Left lung (tissue), 10 donors: ENCODE data around the gene SLC39A1. TPM values are rescaled to one million over a fixed set of nuclear protein-coding genes. Genes with fewer than 3 reads are reported as not detected.

ENCODE experiments used
- ATAC-seq: fragments of 200-7000 bp; cut with Tn5 transposase; one replicate; pipeline ENCODE4 v1.9.1; 2020; ENCODE audit warnings: moderate library complexity
- DNase-seq, 4 donors: peaks; one replicate each; pipeline ENCODE4 v3.0.0-alpha.2; 2013 to 2020
- H3K27ac ChIP-seq, 2 donors: fragments of 200-600 bp; sonication (generic) in 1 of 2; one replicate each; pipeline versions ENCODE4 v1.5.0 to v1.8.0; 2020 to 2021
- H3K27me3 ChIP-seq, 2 donors: fragments of 200-600 bp; sonication (generic) in 1 of 2; one replicate each; pipeline versions ENCODE4 v1.5.0 to v1.8.0; 2020 to 2021
- H3K36me3 ChIP-seq, 2 donors: fragments of 200-600 bp; sonication (generic) in 1 of 2; one replicate each; pipeline versions ENCODE4 v1.5.0 to v1.8.0; 2020 to 2021
- H3K4me1 ChIP-seq, 2 donors: fragments of 200-600 bp; one replicate each; pipeline ENCODE4 v1.8.0; 2021
- H3K4me3 ChIP-seq, 2 donors: fragments of 200-600 bp; sonication (generic) in 1 of 2; one replicate each; pipeline versions ENCODE4 v1.5.0 to v1.8.0; 2020 to 2021; ENCODE audit warnings: mild to moderate bottlenecking in 1 of 2
- H3K9me3 ChIP-seq, 2 donors: fragments of 200-600 bp; sonication (generic) in 1 of 2; one replicate each; pipeline versions ENCODE4 v1.5.0 to v1.8.0; 2020 to 2021
- CTCF ChIP-seq, 2 donors: fragments of 200-600 bp; sonication (generic) in 1 of 2; IDR thresholded peaks; one replicate each; pipeline versions ENCODE4 v1.5.0 to v1.8.0; 2021; ENCODE audit warnings: antibody characterized with exemption in 2 of 2
- intact Hi-C, 2 donors: fragments of 100-400 bp; cut with DNase I; formaldehyde crosslinking; loops; one replicate each; pipeline versions ENCODE4 v1.11.2 to v1.14.2; 2022
- polyA plus RNA-seq, 6 donors: library from polyadenylated mRNA; unstranded; fragments of 120-200 nt; gene quantifications; one replicate each; pipeline ENCODE4 v1.2.1, GENCODE V29; 2013; ENCODE audit not compliant: insufficient read length in 6 of 6
- total RNA-seq, 2 donors: library from RNA; stranded (reverse); fragmentation: NEBNext Ultra II Directional; extraction: Animal tissue kit (Norgen Biotek cat#: 25700); gene quantifications; one replicate each; pipeline ENCODE4 v1.2.1, GENCODE V29; 2021
- donor health status: DM: no; HTN: yes; CAD: no.
- donor health status: DM: no; HTN: no; CAD: no.

The SLC39A1 gene
- total and polyA plus RNA-seq, 8 donors, result 59.1 to 185 (median 64.0) TPM

GRCh38 chr1:153945131-153945794, 18.1 kb downstream of the SLC39A1 start:
- no peak for TF ChIP-seq CTCF (IDR thresholded peaks at IDR 0.05)
- Histone ChIP-seq H3K27me3 (no peaks in the 10 kb centered on the region), H3K4me3 (peak overlapping the region; percentile 85 to 96), H3K4me1 (peaks cover 4 to 43% of the 10 kb centered on the region in 2 donors), H3K36me3 (peaks cover 0 to 69% of the 10 kb centered on the region in 2 donors), H3K9me3 (no peaks in the 10 kb centered on the region), H3K27ac (peak overlapping the region; percentile 97 to 99)
- DNase-seq (peak in 3 of 4 donors; percentile 45 to 87 (median 81)), ATAC-seq (peak; percentile 45)
- intact Hi-C loops, result loop anchor here in 1 of 2 donors (10.0 kb wide), 1 partner anchor 120 kb away; no protein-coding TSS in a partner anchor

GRCh38 chr1:153944827-153945117, 18.6 kb downstream of the SLC39A1 start:
- ATAC-seq (no peak), DNase-seq (no peak)
- intact Hi-C loops, result loop anchor here in 1 of 2 donors (10.0 kb wide), 1 partner anchor 120 kb away; no protein-coding TSS in a partner anchor
- Histone ChIP-seq H3K4me1 (peaks cover 4 to 46% of the 10 kb centered on the region in 2 donors), H3K27me3 (no peaks in the 10 kb centered on the region), H3K4me3 (peak overlapping the region; percentile 13 to 85), H3K36me3 (peaks cover 0 to 69% of the 10 kb centered on the region in 2 donors), H3K27ac (peak overlapping the region; percentile 97 to 99), H3K9me3 (no peaks in the 10 kb centered on the region)
- no peak for TF ChIP-seq CTCF (IDR thresholded peaks at IDR 0.05)

- Histone ChIP-seq H3K36me3 (peaks cover 0 to 69% of the 10 kb centered on the region in 2 donors), H3K27ac (peak overlapping the region; percentile 97 to 99), H3K4me1 (peaks cover 4 to 46% of the 10 kb centered on the region in 2 donors), H3K27me3 (no peaks in the 10 kb centered on the region), H3K4me3 (peak overlapping the region; percentile 13 to 85), H3K9me3 (no peaks in the 10 kb centered on the region)
- intact Hi-C loops, result loop anchor here in 1 of 2 donors (10.0 kb wide), 1 partner anchor 119 kb away; no protein-coding TSS in a partner anchor
- TF ChIP-seq CTCF (IDR thresholded peaks at IDR 0.05), result no peak
- peak in 1 of 4 donors; percentile 84 for DNase-seq
- ATAC-seq, result no peak
These were observed 19.1 kb downstream of the SLC39A1 start for GRCh38 chr1:153944005-153944826.

GRCh38 chr1:153942766-153943549, 20.4 kb downstream of the SLC39A1 start:
- no peaks in the 10 kb centered on the region for H3K27me3 ChIP-seq
- H3K36me3 ChIP-seq, result peaks cover 0 to 69% of the 10 kb centered on the region in 2 donors
- DNase-seq (peak in 1 of 4 donors; percentile 28), ATAC-seq (no peak)
- intact Hi-C loops, result loop anchor here in 1 of 2 donors (10.0 kb wide), 1 partner anchor 118 kb away; no protein-coding TSS in a partner anchor
- no peaks in the 10 kb centered on the region for H3K9me3 ChIP-seq
- peaks cover 4 to 46% of the 10 kb centered on the region in 2 donors for H3K4me1 ChIP-seq
- no peak for TF ChIP-seq CTCF (IDR thresholded peaks at IDR 0.05)
- no peak overlapping the region for H3K4me3 ChIP-seq
- no peak overlapping the region for H3K27ac ChIP-seq
